ENCODE results near the gene WDR82. TPM values are rescaled to one million over a fixed set of nuclear protein-coding genes. Genes with fewer than 3 reads are reported as not detected.

The WDR82 gene
- total and polyA plus RNA-seq, 2 of the 8 experiments (the other 6 are each of a cell fraction or from before 2014, with no cell fraction given) = 33.5 to 82.7 TPM

DNA sequence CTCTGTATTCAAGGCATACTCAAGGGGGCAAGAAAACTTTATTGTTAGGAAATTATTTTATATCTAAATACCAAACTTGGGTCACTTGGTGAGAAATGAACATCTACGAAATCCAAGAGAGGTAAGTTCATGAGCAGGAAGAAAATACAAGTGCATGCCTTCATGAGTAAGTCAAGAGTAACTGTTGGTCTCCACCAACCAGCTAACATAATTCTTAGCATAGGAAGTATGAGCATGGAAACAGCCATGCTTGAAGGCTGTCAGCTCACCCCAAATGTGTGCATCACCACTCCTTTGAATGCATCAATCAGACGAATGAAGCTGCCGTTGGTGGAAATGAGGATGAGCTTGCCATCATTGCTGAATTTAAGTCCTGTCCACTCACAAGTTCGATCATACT, 19.0 kb downstream of the WDR82 start:
- Histone ChIP-seq H2BK20ac (ENCODE audit: low read length) (no peak overlapping the region), H3K27ac (ENCODE audit: low read depth, low read length) (no peak overlapping the region), H3K79me1 (ENCODE audit: low read depth, low read length) (no peaks in the 10 kb centered on the region; the same call in 1 of the 2 replicates), H3K9ac (replicated peaks in 1 of 4; ENCODE audit: extremely low read depth in 1 of 4, low read depth in 3 of 4, low read length in 3 of 4) (no peak overlapping the region), H3K56ac (replicated peaks; ENCODE audit: insufficient read length, low read depth, low read length) (no peak overlapping the region), H3K4me1 (replicated peaks in 1 of 4; ENCODE audit: control insufficient read depth in 3 of 4, insufficient read depth in 4 of 4, low read length in 3 of 4) (no peaks in the 10 kb centered on the region), H2BK5ac (ENCODE audit: low read depth, low read length) (no peak overlapping the region), H3K14ac (ENCODE audit: insufficient read length) (no peak overlapping the region), H4K8ac (ENCODE audit: extremely low read depth, insufficient read depth, low read length) (no peak overlapping the region), H4K20me1 (replicated peaks in 1 of 2; ENCODE audit: control insufficient read depth in 1 of 2, insufficient read depth in 2 of 2, low read length in 2 of 2) (peaks cover 3 to 15% of the 10 kb centered on the region in 2 experiments), H3K23me2 (ENCODE audit: low read depth, low read length) (no peaks in the 10 kb centered on the region), H3K79me2 (ENCODE audit: control insufficient read depth in 1 of 2, insufficient read depth in 2 of 2, low read length in 2 of 2) (peaks cover 0 to 9% of the 10 kb centered on the region in 2 experiments; a peak in 2 of 4 replicates), H3K4ac (replicated peaks; ENCODE audit: insufficient read length, low read depth, low read length) (no peak overlapping the region), H4K5ac (ENCODE audit: insufficient read length, low read depth, low read length) (no peak overlapping the region), H3K9me3 (ENCODE audit: insufficient read depth in 2 of 2, low read depth in 1 of 2, low read length in 1 of 2) (no peaks in the 10 kb centered on the region), H2BK12ac (ENCODE audit: low read depth, low read length) (no peak overlapping the region), H2BK120ac (replicated peaks; ENCODE audit: low read depth, low read length) (no peak overlapping the region), H3K18ac (ENCODE audit: extremely low read depth, low read length) (no peak overlapping the region), H2BK15ac (ENCODE audit: low read length) (no peak overlapping the region), H3K27me3 (replicated peaks in 1 of 4; ENCODE audit: control insufficient read depth in 3 of 4, extremely low read depth in 1 of 4, insufficient read depth in 3 of 4, low read length in 3 of 4) (no peaks in the 10 kb centered on the region), H3K23ac (ENCODE audit: insufficient read length) (no peak overlapping the region), H2AFZ (ENCODE audit: low read length) (no peak overlapping the region), H2AK5ac (ENCODE audit: low read depth, low read length) (no peak overlapping the region), H3K4me3 (ENCODE audit: extremely low read depth in 1 of 4, insufficient read depth in 2 of 4, low read depth in 3 of 4, low read length in 4 of 4) (no peak overlapping the region), H3K4me2 (ENCODE audit: insufficient read depth in 1 of 2, low read depth in 2 of 2, low read length in 2 of 2) (no peak overlapping the region), H3K36me3 (ENCODE audit: control insufficient read depth in 2 of 4, insufficient read depth in 4 of 4, low read length in 3 of 4) (peaks cover 45 to 92% (median 84%) of the 10 kb centered on the region in 4 experiments), H4K91ac (replicated peaks; ENCODE audit: insufficient read length, low read length) (no peak overlapping the region)
- DNase-seq (ENCODE audit: low read depth in 1 of 2, low spot score in 2 of 2) = no peak
- WGBS, 2 experiments (ENCODE audit: extremely low coverage in 1 of 2, insufficient coverage in 1 of 2, insufficient read length in 1 of 2, insufficient replicate concordance in 2 of 2, low coverage in 1 of 2, low lambda C conversion rate in 2 of 2, missing lambda C conversion rate in 1 of 2) = 88% methylated on average over 4 of the region's 4 CpGs; no CpG with 5 or more reads in 1 of the 2 experiments
- TF ChIP-seq GTF2F1 (IDR thresholded peaks at IDR 0.05; ENCODE audit: borderline replicate concordance, low read depth, low read length) = no peak
- TF ChIP-seq TBP (IDR thresholded peaks at IDR 0.05; ENCODE audit: low read depth, low read length) = no peak
- FAIRE-seq = no peak
- ChIA-PET CTCF (ENCODE audit: partially characterized antibody) (interaction anchor here (1.0 to 4.5 kb wide), 13 partner anchors 11 to 129 kb away, joined by 3 to 21 read pairs (median 4); partner anchors contain the start of gene WDR82), POLR2A (ENCODE audit: partially characterized antibody) (interaction anchor here (0.7 to 3.1 kb wide), 2 partner anchors 10 to 19 kb away, joined by 4 to 20 read pairs; partner anchors contain the start of gene WDR82)
